ENCODE data around the gene ADIPOR2. TPM values are rescaled to one million over a fixed set of nuclear protein-coding genes. Genes with fewer than 3 reads are reported as not detected.
A peak's percentile ranks its signal among the peaks of the same experiment; 100 is the strongest.

The ADIPOR2 gene
- total and polyA plus RNA-seq, 2 of the 4 experiments (the other 2 are of a cell fraction): 20.0 to 24.9 TPM

DNA sequence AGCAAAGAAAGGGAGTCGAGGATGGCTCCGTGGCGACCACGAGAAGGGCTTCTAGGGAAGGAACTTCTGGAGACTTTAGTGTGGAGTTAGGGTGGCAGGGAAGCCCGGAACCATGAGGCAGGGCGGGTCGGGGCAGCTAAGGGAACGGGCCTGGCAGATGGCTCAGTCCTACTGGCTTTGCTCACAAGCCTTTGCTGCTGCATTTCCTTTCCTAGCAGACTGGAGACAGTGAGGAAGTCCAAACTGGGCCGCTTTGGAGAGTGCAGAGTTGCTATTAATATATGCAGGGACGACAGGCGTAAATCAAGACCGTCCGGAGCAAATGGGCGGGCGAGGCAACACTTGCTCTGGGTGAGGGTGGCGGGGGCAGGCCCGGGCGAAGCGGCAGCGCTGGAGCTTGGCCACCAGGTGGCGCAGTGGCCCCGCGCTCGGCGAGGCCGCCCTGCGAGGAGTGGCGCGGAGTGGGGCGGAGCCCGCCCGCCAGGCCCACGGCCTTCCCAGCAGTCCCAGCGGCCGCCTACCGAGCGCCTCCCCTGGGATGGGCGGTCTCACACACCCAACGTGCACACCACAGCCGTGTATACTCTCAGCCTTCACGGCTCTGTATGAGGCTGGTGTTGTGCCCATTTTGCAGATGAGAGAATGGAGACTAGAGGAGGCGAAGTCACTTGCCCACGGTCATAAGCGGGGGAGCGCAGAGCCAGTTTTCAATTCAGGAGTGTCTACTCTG lies 105.1 kb downstream of the ADIPOR2 start (continued):
- TF ChIP-seq MAFK (IDR thresholded peaks at IDR 0.05; ENCODE audit: low read depth, low read length) (no peak), SMC3 (IDR thresholded peaks at IDR 0.05; ENCODE audit: low read depth, low read length) (peak; percentile 99), FOS (IDR thresholded peaks at IDR 0.05; ENCODE audit: low read depth, low read length) (no peak)

DNA sequence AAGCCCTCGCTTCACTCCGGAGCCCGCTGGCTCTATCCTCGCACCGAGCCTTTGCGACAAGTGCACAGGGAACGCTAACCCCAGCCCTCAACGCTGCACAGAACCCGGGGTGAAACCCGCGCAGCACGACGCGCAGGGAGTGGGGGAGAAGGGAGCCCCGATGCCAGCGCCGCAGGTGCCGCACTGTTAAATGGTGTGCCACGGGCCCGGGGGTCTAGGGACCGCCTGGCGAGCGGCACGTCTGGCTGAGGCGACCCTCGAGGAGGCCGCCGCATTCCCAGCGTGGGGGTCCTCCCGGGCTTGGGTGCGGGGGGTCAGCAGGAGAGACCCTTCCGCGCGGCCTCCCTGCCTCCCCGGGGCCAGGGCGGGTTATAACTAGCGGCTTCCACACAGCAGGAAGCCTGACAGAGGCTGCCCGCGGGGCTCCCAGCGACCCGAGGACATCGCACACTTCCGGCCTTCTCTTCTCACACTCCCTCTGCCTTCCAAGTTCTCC lies 105.7 kb downstream of the ADIPOR2 start:
- no peak; the same call in 1 of the 2 replicates for ATAC-seq (ENCODE audit: low read depth)
- H3K9me3 ChIP-seq (ENCODE audit: control insufficient read depth, insufficient read depth, low read length): no peaks in the 10 kb centered on the region
- CTCF ChIA-PET: no interaction called here
- 0 out of 2 replicates have a peak overlapping the region, but pooled peaks have one; percentile 13 for H2BK20ac ChIP-seq (ENCODE audit: low read depth, low read length)
- no TSS peak for BruUV-seq (replicated peaks)
- intact Hi-C loops (cut with micrococcal nuclease): loop anchor here (1.0 to 5.0 kb wide), 4 partner anchors 144 to 787 kb away; partner anchors contain the start of gene CACNA1C
- DNase-seq: no peak
- H3K18ac ChIP-seq (ENCODE audit: low read depth, low read length): no peak overlapping the region
- dilution Hi-C loops (cut with HindIII; ENCODE audit: low sequenced_read_pairs, unreplicated experiment): no loop called here
- peak overlapping the region; percentile 34; the same call in 1 of the 2 replicates for H3K9ac ChIP-seq (ENCODE audit: low read depth, low read length)
- peak overlapping the region; percentile 98 for H2AFZ ChIP-seq (replicated peaks; ENCODE audit: low read length, poor library complexity)
- no peaks in the 10 kb centered on the region; the same call in 1 of the 2 replicates for H3K27me3 ChIP-seq (ENCODE audit: control insufficient read depth, insufficient read depth, low read length)
- H2BK120ac ChIP-seq (ENCODE audit: low read depth, low read length): peak overlapping the region; percentile 31; the same call in 1 of the 2 replicates
- peak overlapping the region; percentile 93 for H2AK9ac ChIP-seq (replicated peaks; ENCODE audit: low read depth, low read length, poor library complexity)
- WGBS, 2 experiments (ENCODE audit: extremely low coverage in 2 of 2, insufficient read length in 1 of 2): 16% methylated on average over 13 of the region's 43 CpGs; no CpG with 5 or more reads in 1 of the 2 experiments
- H3K9me1 ChIP-seq (ENCODE audit: insufficient read depth, low read length): peaks cover 4% of the 10 kb centered on the region; the same call in 1 of the 2 replicates
- 0 out of 4 replicates have a peak, but pooled peaks cover 0 to 3% of the 10 kb centered on the region in 2 experiments for H3K79me1 ChIP-seq (ENCODE audit: low read depth in 1 of 2, low read length in 2 of 2)
- TF ChIP-seq MAFK (IDR thresholded peaks at IDR 0.05; ENCODE audit: low read depth, low read length): no peak
- TF ChIP-seq RCOR1 (IDR thresholded peaks at IDR 0.05; ENCODE audit: insufficient replicate concordance, low read length): no peak
- no peak for TF ChIP-seq CEBPB (IDR thresholded peaks at IDR 0.05; ENCODE audit: low read depth, low read length)
- H2BK15ac ChIP-seq (ENCODE audit: low read depth, low read length): no peak overlapping the region
- H3K4me3 ChIP-seq (ENCODE audit: insufficient read depth, low read depth, low read length): peak overlapping the region; percentile 37
- no peak overlapping the region for H3K56ac ChIP-seq (ENCODE audit: extremely low read depth, insufficient read depth, low read length)
- peak overlapping the region; percentile 54; the same call in 1 of the 2 replicates for H3K23ac ChIP-seq (ENCODE audit: low read depth, low read length)
- peak overlapping the region; percentile 74 for H3K14ac ChIP-seq (replicated peaks; ENCODE audit: low read depth, low read length)
- peak overlapping the region; percentile 86 for H3K4me2 ChIP-seq (ENCODE audit: low read depth, low read length)
- peak overlapping the region; percentile 51 to 88 for H4K8ac ChIP-seq (ENCODE audit: low read depth in 2 of 2, low read length in 2 of 2)
- peaks cover 4% of the 10 kb centered on the region; the same call in 1 of the 2 replicates for H3K4me1 ChIP-seq (ENCODE audit: control insufficient read depth, insufficient read depth, low read length)
- in situ Hi-C loops (cut with MboI; ENCODE audit: low sequenced_read_pairs): no loop called here
- no peak overlapping the region; the same call in 1 of the 2 replicates for H3K27ac ChIP-seq (ENCODE audit: insufficient read depth, low read length)
- H4K20me1 ChIP-seq (ENCODE audit: insufficient read depth, low read length): no peaks in the 10 kb centered on the region
- POLR2A ChIA-PET (ENCODE audit: unreplicated experiment): no interaction called here
- peak overlapping the region; percentile 1; the same call in 1 of the 2 replicates for H4K91ac ChIP-seq (ENCODE audit: insufficient read depth, low read depth, low read length)
- H3K4ac ChIP-seq (ENCODE audit: low read depth, low read length): peak overlapping the region; percentile 34
- H4K5ac ChIP-seq (ENCODE audit: low read depth, low read length): peak overlapping the region; percentile 53
- no peaks in the 10 kb centered on the region for H3K36me3 ChIP-seq (ENCODE audit: control insufficient read depth, insufficient read depth, low read length)
- no peak overlapping the region for H2BK5ac ChIP-seq (ENCODE audit: low read depth, low read length, poor library complexity, severe bottlenecking)
- peak overlapping the region; percentile 23; the same call in 1 of the 2 replicates for H2AK5ac ChIP-seq (ENCODE audit: low read depth, low read length)
